GM19023 (cell line): Measurements from ENCODE around the gene SELENOH.

Experiments
- ATAC-seq: cut with Tn5 transposase; IDR thresholded peaks from one replicate; pipeline ENCODE4 v1.9.1; 2021; ENCODE audit warnings: mild to moderate bottlenecking, moderate library complexity; ENCODE audit not compliant: unreplicated experiment

SELENOH gene

GRCh38 chr11:57778318-57779037, 37.2 kb downstream of the SELENOH start:
- ATAC-seq: no peak

GRCh38 chr11:57779276-57779675, 38.0 kb downstream of the SELENOH start:
- no peak for ATAC-seq

GRCh38 chr11:57781529-57781943, 40.2 kb downstream of the SELENOH start:
- no peak for ATAC-seq

- no peak for ATAC-seq
These were observed 43.8 kb downstream of the SELENOH start for GRCh38 chr11:57785072-57785471.

GRCh38 chr11:57786436-57786835, 45.1 kb downstream of the SELENOH start:
- ATAC-seq: no peak

GRCh38 chr11:57787006-57787604, 45.8 kb downstream of the SELENOH start:
- no peak for ATAC-seq

GRCh38 chr11:57787920-57788702, 46.8 kb downstream of the SELENOH start:
- ATAC-seq: peak; percentile 35

GRCh38 chr11:57788703-57789088, 47.4 kb downstream of the SELENOH start:
- ATAC-seq: no peak

- no peak for ATAC-seq
These were observed 50.2 kb downstream of the SELENOH start for GRCh38 chr11:57791321-57792059.

- peak; percentile 80 for ATAC-seq
These were observed 50.8 kb downstream of the SELENOH start for GRCh38 chr11:57792060-57792541.

GRCh38 chr11:57792870-57793269, 51.6 kb downstream of the SELENOH start:
- no peak for ATAC-seq
